ENCODE measurements around the gene RPS6KA5. TPM values are rescaled to one million over a fixed set of nuclear protein-coding genes. Genes with fewer than 3 reads are reported as not detected.

The RPS6KA5 gene
- total and polyA plus RNA-seq, 9 of the 15 experiments (the other 6 are each of a cell fraction or from before 2014, with no cell fraction given) = 0.88 to 7.7 (median 4.7) TPM

- TF ChIP-seq ZBTB40 (IDR thresholded peaks at IDR 0.05) (no peak), ZBTB40 (CRISPR knock-in tag; IDR thresholded peaks at IDR 0.05) (no peak), LARP7 (IDR thresholded peaks at IDR 0.05) (no peak), MXI1 (IDR thresholded peaks at IDR 0.05; ENCODE audit: low read depth, low read length) (no peak), GMEB1 (CRISPR knock-in tag; IDR thresholded peaks at IDR 0.05) (peak; percentile 39; the same call in 1 of the 2 replicates), ARID1B (IDR thresholded peaks at IDR 0.05) (peak; percentile 64), ATF1 (CRISPR knock-in tag; IDR thresholded peaks at IDR 0.05) (no peak), ATF1 (tag; IDR thresholded peaks at IDR 0.05) (peak; percentile 64), PYGO2 (tag; IDR thresholded peaks at IDR 0.05) (0 out of 2 replicates have a peak, but pooled peaks have one; percentile 37), CAMTA2 (CRISPR knock-in tag; conservative IDR thresholded peaks at IDR 0.05) (no peak), THRA (IDR thresholded peaks at IDR 0.05) (no peak), DDX20 (tag; IDR thresholded peaks at IDR 0.05; ENCODE audit: low read depth) (peak; percentile 74), NR2C2 (CRISPR knock-in tag; IDR thresholded peaks at IDR 0.05) (no peak), NR2C2 (tag; IDR thresholded peaks at IDR 0.05) (peak; percentile 44; the same call in 1 of the 2 replicates)
Observed at GRCh38 chr14:90970167-90970600, 90.3 kb downstream of the RPS6KA5 start (continued).
